Smooth muscle cell of the brain vasculature (primary cell): ENCODE measurements around the gene RBM20.

Source experiments
- DNase-seq: peaks from one replicate; pipeline ENCODE4 v3.0.0-alpha.2; 2012; ENCODE audit warnings: low read depth, low spot score

RBM20 gene

GRCh38 chr10:110833941-110834628 is 189.9 kb downstream of the RBM20 start:
- no peak for DNase-seq

GRCh38 chr10:110834629-110835301 is 190.6 kb downstream of the RBM20 start:
- DNase-seq: no peak

GRCh38 chr10:110835841-110836240 is 191.7 kb downstream of the RBM20 start:
- no peak for DNase-seq

GRCh38 chr10:110836706-110837105 is 192.6 kb downstream of the RBM20 start:
- DNase-seq: no peak

- DNase-seq: no peak
These were observed 193.5 kb downstream of the RBM20 start for GRCh38 chr10:110837418-110838171.

GRCh38 chr10:110840225-110840922 is 196.2 kb downstream of the RBM20 start:
- DNase-seq: no peak

- DNase-seq: no peak
These were observed 196.8 kb downstream of the RBM20 start for GRCh38 chr10:110840923-110841428.

- DNase-seq: no peak
These were observed 197.7 kb downstream of the RBM20 start for GRCh38 chr10:110841767-110842267.

- DNase-seq: no peak
These were observed 198.3 kb downstream of the RBM20 start for GRCh38 chr10:110842326-110842904.

- no peak for DNase-seq
These were observed 198.9 kb downstream of the RBM20 start for GRCh38 chr10:110843031-110843430.

GRCh38 chr10:110843796-110844616 is 199.9 kb downstream of the RBM20 start:
- no peak for DNase-seq

- DNase-seq: no peak
These were observed 200.4 kb downstream of the RBM20 start for GRCh38 chr10:110844617-110844881.

- DNase-seq: no peak
These were observed 201.1 kb downstream of the RBM20 start for GRCh38 chr10:110845192-110845755.

GRCh38 chr10:110845756-110846620 is 201.9 kb downstream of the RBM20 start:
- DNase-seq: no peak

- no peak for DNase-seq
These were observed 203.2 kb downstream of the RBM20 start for GRCh38 chr10:110847374-110847773.

- no peak for DNase-seq
These were observed 204.0 kb downstream of the RBM20 start for GRCh38 chr10:110848106-110848505.

GRCh38 chr10:110850099-110850498 is 206.0 kb downstream of the RBM20 start:
- no peak for DNase-seq

GRCh38 chr10:110851020-110851612 is 207.0 kb downstream of the RBM20 start:
- no peak for DNase-seq
